Suprapubic skin (tissue), 4 donors: ENCODE data around the gene TFAP2D.

ENCODE experiments used
- EP300 ChIP-seq: sonication (generic); formaldehyde crosslinking; IDR thresholded peaks from one replicate; pipeline ENCODE4 v1.6.1; 2017; ENCODE audit warnings: antibody characterized with exemption
- POLR2A ChIP-seq, 2 donors: fragments of 450-650 bp; IDR thresholded peaks; one replicate each; pipeline ENCODE4 v1.6.1; 2017; ENCODE audit warnings: antibody characterized with exemption in 2 of 2, mild to moderate bottlenecking in 2 of 2, moderate library complexity in 2 of 2
- POLR2AphosphoS5 ChIP-seq, 3 donors: sonication (generic); formaldehyde crosslinking; IDR thresholded peaks; one replicate each; pipeline ENCODE4 v1.6.1; 2017; ENCODE audit warnings: antibody characterized with exemption in 3 of 3
- TF ChIP-seq, protein P1 (sequence below), 2 donors: fragments of 200-600 bp in 1 of 2; fragments of 450-650 bp in 1 of 2; sonication (generic) in 1 of 2; IDR thresholded peaks; one replicate each; pipeline ENCODE4 v1.5.1; 2016 to 2019; ENCODE audit warnings: antibody characterized with exemption in 2 of 2, mild to moderate bottlenecking in 1 of 2, moderate library complexity in 1 of 2

DNA sequence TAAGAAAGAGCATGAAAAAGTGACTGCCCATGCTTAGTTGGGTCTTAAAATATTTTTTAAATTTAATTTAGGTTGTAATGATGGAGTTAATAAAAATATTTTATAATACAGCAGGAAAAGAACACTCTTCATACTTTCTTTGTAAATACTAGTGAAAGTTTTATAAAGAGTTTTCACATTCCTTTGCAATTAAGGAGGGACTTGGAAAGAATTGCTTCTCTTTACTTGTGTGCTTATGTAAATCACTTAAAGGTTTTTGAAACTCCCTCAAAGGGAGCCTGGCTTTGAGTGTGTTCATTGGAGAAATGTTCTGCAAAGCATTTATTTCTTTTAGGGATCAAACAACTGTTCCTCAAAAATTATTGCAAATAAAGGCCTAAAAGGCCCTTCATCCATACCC, 93.7 kb downstream of the TFAP2D start:
- TF ChIP-seq POLR2AphosphoS5 (IDR thresholded peaks at IDR 0.05) (no peak), POLR2A (IDR thresholded peaks at IDR 0.05) (no peak), EP300 (no peak)
- TF ChIP-seq, protein P1, sequence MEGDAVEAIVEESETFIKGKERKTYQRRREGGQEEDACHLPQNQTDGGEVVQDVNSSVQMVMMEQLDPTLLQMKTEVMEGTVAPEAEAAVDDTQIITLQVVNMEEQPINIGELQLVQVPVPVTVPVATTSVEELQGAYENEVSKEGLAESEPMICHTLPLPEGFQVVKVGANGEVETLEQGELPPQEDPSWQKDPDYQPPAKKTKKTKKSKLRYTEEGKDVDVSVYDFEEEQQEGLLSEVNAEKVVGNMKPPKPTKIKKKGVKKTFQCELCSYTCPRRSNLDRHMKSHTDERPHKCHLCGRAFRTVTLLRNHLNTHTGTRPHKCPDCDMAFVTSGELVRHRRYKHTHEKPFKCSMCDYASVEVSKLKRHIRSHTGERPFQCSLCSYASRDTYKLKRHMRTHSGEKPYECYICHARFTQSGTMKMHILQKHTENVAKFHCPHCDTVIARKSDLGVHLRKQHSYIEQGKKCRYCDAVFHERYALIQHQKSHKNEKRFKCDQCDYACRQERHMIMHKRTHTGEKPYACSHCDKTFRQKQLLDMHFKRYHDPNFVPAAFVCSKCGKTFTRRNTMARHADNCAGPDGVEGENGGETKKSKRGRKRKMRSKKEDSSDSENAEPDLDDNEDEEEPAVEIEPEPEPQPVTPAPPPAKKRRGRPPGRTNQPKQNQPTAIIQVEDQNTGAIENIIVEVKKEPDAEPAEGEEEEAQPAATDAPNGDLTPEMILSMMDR (IDR thresholded peaks at IDR 0.05), result no peak
